IPS DF 6.9 (cell line): Measurements from ENCODE around the gene MAN2A1.

Source experiments
- DNase-seq: peaks from one replicate; pipeline ENCODE4 v3.0.0-alpha.2; 2013; ENCODE audit warnings: low read depth, low spot score
- H3K27ac ChIP-seq: one replicate; pipeline ENCODE4 v1.5.1; 2013; ENCODE audit warnings: low read length, control low read depth
- H3K27me3 ChIP-seq: 2 replicates; pipeline ENCODE4 v1.6.1; 2013; ENCODE audit warnings: mild to moderate bottlenecking, low read length; ENCODE audit not compliant: control insufficient read depth, insufficient read depth
- H3K36me3 ChIP-seq: 2 replicates; pipeline ENCODE4 v1.6.1; 2013; ENCODE audit warnings: low read length; ENCODE audit not compliant: control insufficient read depth, insufficient read depth
- H3K4me1 ChIP-seq: 2 replicates; pipeline ENCODE4 v1.6.1; 2013; ENCODE audit warnings: low read length; ENCODE audit not compliant: control insufficient read depth, insufficient read depth
- H3K4me3 ChIP-seq: 2 replicates; pipeline ENCODE4 v1.5.1; 2013; ENCODE audit warnings: mild to moderate bottlenecking, low read length
- H3K9me3 ChIP-seq: 2 replicates; pipeline ENCODE4 v1.6.1; 2013; ENCODE audit warnings: low read length, inconsistent platforms; ENCODE audit not compliant: control insufficient read depth, insufficient read depth
- WGBS: extraction: QIAGEN DNeasy Blood & Tissue Kit; methylation state at CpG from one replicate; pipeline ENCODE4 v1.1.7; 2013; ENCODE audit warnings: mixed read lengths, missing lambda C conversion rate; ENCODE audit not compliant: insufficient read length, insufficient coverage; 5-methylcytosine and 5-hydroxymethylcytosine counted together

MAN2A1 gene

GRCh38 chr5:109836280-109836679, 146.6 kb downstream of the MAN2A1 start:
- H3K4me3 ChIP-seq: no peak overlapping the region
- H3K4me1 ChIP-seq: no peaks in the 10 kb centered on the region; the same call in 1 of the 2 replicates
- no peaks in the 10 kb centered on the region for H3K9me3 ChIP-seq
- H3K36me3 ChIP-seq: no peaks in the 10 kb centered on the region
- no peak overlapping the region for H3K27ac ChIP-seq
- no peaks in the 10 kb centered on the region for H3K27me3 ChIP-seq
- WGBS: no CpG with 5 or more reads among the region's 8 CpGs
- DNase-seq: no peak

GRCh38 chr5:109837231-109837861, 147.6 kb downstream of the MAN2A1 start:
- no CpG with 5 or more reads among the region's 6 CpGs for WGBS
- H3K4me3 ChIP-seq: no peak overlapping the region
- no peaks in the 10 kb centered on the region for H3K36me3 ChIP-seq
- H3K4me1 ChIP-seq: no peaks in the 10 kb centered on the region; the same call in 1 of the 2 replicates
- no peak overlapping the region for H3K27ac ChIP-seq
- no peak for DNase-seq
- H3K27me3 ChIP-seq: no peaks in the 10 kb centered on the region
- H3K9me3 ChIP-seq: no peaks in the 10 kb centered on the region

- Histone ChIP-seq H3K4me1 (no peaks in the 10 kb centered on the region; the same call in 1 of the 2 replicates), H3K4me3 (no peak overlapping the region), H3K36me3 (no peaks in the 10 kb centered on the region), H3K9me3 (no peaks in the 10 kb centered on the region), H3K27me3 (no peaks in the 10 kb centered on the region), H3K27ac (no peak overlapping the region)
- WGBS: no CpG with 5 or more reads among the region's 1 CpG
- DNase-seq: no peak
Measured at GRCh38 chr5:109838157-109838556, 148.4 kb downstream of the MAN2A1 start.

GRCh38 chr5:109844148-109844547, 154.4 kb downstream of the MAN2A1 start:
- DNase-seq: no peak
- WGBS: no CpG with 5 or more reads among the region's 4 CpGs
- Histone ChIP-seq H3K4me1 (no peaks in the 10 kb centered on the region; the same call in 1 of the 2 replicates), H3K4me3 (no peak overlapping the region), H3K9me3 (no peaks in the 10 kb centered on the region), H3K27ac (no peak overlapping the region), H3K27me3 (no peaks in the 10 kb centered on the region), H3K36me3 (no peaks in the 10 kb centered on the region; the same call in 1 of the 2 replicates)

- no CpG with 5 or more reads among the region's 4 CpGs for WGBS
- H3K36me3 ChIP-seq: no peaks in the 10 kb centered on the region; the same call in 1 of the 2 replicates
Measured at GRCh38 chr5:109844695-109845094, 155.0 kb downstream of the MAN2A1 start.

GRCh38 chr5:109848130-109848529, 158.4 kb downstream of the MAN2A1 start:
- Histone ChIP-seq H3K27ac (no peak overlapping the region), H3K4me1 (no peaks in the 10 kb centered on the region), H3K4me3 (no peak overlapping the region), H3K27me3 (no peaks in the 10 kb centered on the region), H3K36me3 (no peaks in the 10 kb centered on the region; the same call in 1 of the 2 replicates), H3K9me3 (no peaks in the 10 kb centered on the region)
- WGBS: no CpG with 5 or more reads among the region's 3 CpGs
- no peak for DNase-seq

More at GRCh38 chr5:109844695-109845094, 155.0 kb downstream of the MAN2A1 start:
- H3K27me3 ChIP-seq: no peaks in the 10 kb centered on the region
- H3K4me1 ChIP-seq: no peaks in the 10 kb centered on the region; the same call in 1 of the 2 replicates
- H3K9me3 ChIP-seq: no peaks in the 10 kb centered on the region
- no peak overlapping the region for H3K27ac ChIP-seq
- no peak overlapping the region for H3K4me3 ChIP-seq
- DNase-seq: no peak

GRCh38 chr5:109849478-109850088, 159.9 kb downstream of the MAN2A1 start:
- H3K36me3 ChIP-seq: no peaks in the 10 kb centered on the region; the same call in 1 of the 2 replicates
- no peak overlapping the region for H3K4me3 ChIP-seq
- H3K4me1 ChIP-seq: no peaks in the 10 kb centered on the region
- H3K9me3 ChIP-seq: no peaks in the 10 kb centered on the region
- H3K27ac ChIP-seq: no peak overlapping the region
- no peaks in the 10 kb centered on the region for H3K27me3 ChIP-seq
- WGBS: no CpG with 5 or more reads among the region's 4 CpGs
- DNase-seq: no peak

- no peaks in the 10 kb centered on the region; the same call in 1 of the 2 replicates for H3K36me3 ChIP-seq
- no peak for DNase-seq
- no peaks in the 10 kb centered on the region for H3K27me3 ChIP-seq
- H3K27ac ChIP-seq: no peak overlapping the region
- H3K4me1 ChIP-seq: no peaks in the 10 kb centered on the region
- no peaks in the 10 kb centered on the region for H3K9me3 ChIP-seq
- WGBS: no CpG with 5 or more reads among the region's 1 CpG
- no peak overlapping the region for H3K4me3 ChIP-seq
Measured at GRCh38 chr5:109852371-109853155, 162.8 kb downstream of the MAN2A1 start.

- Histone ChIP-seq H3K36me3 (no peaks in the 10 kb centered on the region; the same call in 1 of the 2 replicates), H3K9me3 (no peaks in the 10 kb centered on the region), H3K27ac (no peak overlapping the region), H3K27me3 (no peaks in the 10 kb centered on the region), H3K4me3 (no peak overlapping the region), H3K4me1 (no peaks in the 10 kb centered on the region)
- WGBS: no CpG with 5 or more reads among the region's 3 CpGs
- DNase-seq: no peak
Measured at GRCh38 chr5:109853377-109853776, 163.7 kb downstream of the MAN2A1 start.

GRCh38 chr5:109855056-109855455, 165.3 kb downstream of the MAN2A1 start:
- no peaks in the 10 kb centered on the region for H3K4me1 ChIP-seq
- no peak overlapping the region for H3K4me3 ChIP-seq
- no peak overlapping the region for H3K27ac ChIP-seq
- H3K36me3 ChIP-seq: no peaks in the 10 kb centered on the region; the same call in 1 of the 2 replicates
- H3K27me3 ChIP-seq: no peaks in the 10 kb centered on the region
- no CpG with 5 or more reads among the region's 1 CpG for WGBS
- H3K9me3 ChIP-seq: no peaks in the 10 kb centered on the region
- DNase-seq: no peak
